Thyroid gland (tissue), 4 donors: Measurements from ENCODE around the gene TOM1. TPM values are rescaled to one million over a fixed set of nuclear protein-coding genes. Genes with fewer than 3 reads are reported as not detected.

Experiments used
- DNase-seq, 2 donors: peaks; one replicate each; pipeline ENCODE4 v3.0.0-alpha.2; 2019
- H3K27ac ChIP-seq, 3 donors: fragments of 200-600 bp; sonication (generic); 1 replicate in 2 of 3; 2 replicates in 1 of 3; pipeline ENCODE4 v1.5.1; 2016 to 2019; ENCODE audit warnings: mild to moderate bottlenecking in 1 of 3, moderate library complexity in 1 of 3
- H3K27me3 ChIP-seq: fragments of 200-600 bp; sonication (generic); one replicate; pipeline ENCODE4 v1.5.1; 2019
- H3K36me3 ChIP-seq, 2 donors: fragments of 200-600 bp; sonication (generic); one replicate each; pipeline ENCODE4 v1.5.1; 2016 to 2019
- H3K4me1 ChIP-seq, 2 donors: fragments of 200-600 bp; sonication (generic); one replicate each; pipeline ENCODE4 v1.5.1; 2017 to 2019
- H3K4me3 ChIP-seq, 3 donors: fragments of 200-600 bp; sonication (generic); replicated peaks in 1 of 3; 1 replicate in 2 of 3; 2 replicates in 1 of 3; pipeline ENCODE4 v1.5.1; 2016; ENCODE audit warnings: mild to moderate bottlenecking in 1 of 3
- H3K9me3 ChIP-seq: fragments of 200-600 bp; sonication (generic); one replicate; pipeline ENCODE4 v1.5.1; 2017
- POLR2A ChIP-seq, 2 donors: fragments of 450-650 bp; IDR thresholded peaks; one replicate each; pipeline ENCODE4 v1.6.1; 2017; ENCODE audit warnings: antibody characterized with exemption in 2 of 2, mild to moderate bottlenecking in 2 of 2, moderate library complexity in 1 of 2
- WGBS, 2 donors: methylation state at CpG; one replicate each; pipeline ENCODE4 v1.1.5; 2017; 5-methylcytosine and 5-hydroxymethylcytosine counted together
- intact Hi-C: fragments of 100-400 bp; cut with DNase I; formaldehyde crosslinking; loops from one replicate; pipeline ENCODE4 v1.15.1; 2023
- total RNA-seq, 4 donors: library from RNA; depleted of rRNA; stranded (reverse); fragments of >200 nt; gene quantifications; one replicate each; pipeline ENCODE4 v1.2.3, GENCODE V29; 2016
- TF ChIP-seq, protein P1 (sequence below), 6 experiments: fragments of 200-600 bp in 3 of 6; fragments of 450-650 bp in 3 of 6; sonication (generic) in 3 of 6; IDR thresholded peaks; one replicate each; pipeline ENCODE4 v1.5.1; 2016 to 2019; ENCODE audit warnings: antibody characterized with exemption in 6 of 6, mild to moderate bottlenecking in 2 of 6, inconsistent platforms in 1 of 6, moderate library complexity in 1 of 6

TOM1 gene
- total RNA-seq, 4 donors from 2014 or later = 60.5 to 87.1 (median 79.9) TPM

GRCh38 chr22:35326854-35327562 lies 27.3 kb downstream of the TOM1 start:
- intact Hi-C loops = no loop called here
- Histone ChIP-seq H3K27me3 (no peaks in the 10 kb centered on the region), H3K4me3 (no peak overlapping the region), H3K36me3 (peaks cover 70 to 71% of the 10 kb centered on the region in 2 donors), H3K9me3 (no peaks in the 10 kb centered on the region), H3K4me1 (peaks cover 0 to 8% of the 10 kb centered on the region in 2 donors), H3K27ac (no peak overlapping the region)
- DNase-seq = no peak
- 95 to 96% methylated on average over 12 to 17 of the region's 17 CpGs for WGBS, 2 donors
- TF ChIP-seq, protein P1, sequence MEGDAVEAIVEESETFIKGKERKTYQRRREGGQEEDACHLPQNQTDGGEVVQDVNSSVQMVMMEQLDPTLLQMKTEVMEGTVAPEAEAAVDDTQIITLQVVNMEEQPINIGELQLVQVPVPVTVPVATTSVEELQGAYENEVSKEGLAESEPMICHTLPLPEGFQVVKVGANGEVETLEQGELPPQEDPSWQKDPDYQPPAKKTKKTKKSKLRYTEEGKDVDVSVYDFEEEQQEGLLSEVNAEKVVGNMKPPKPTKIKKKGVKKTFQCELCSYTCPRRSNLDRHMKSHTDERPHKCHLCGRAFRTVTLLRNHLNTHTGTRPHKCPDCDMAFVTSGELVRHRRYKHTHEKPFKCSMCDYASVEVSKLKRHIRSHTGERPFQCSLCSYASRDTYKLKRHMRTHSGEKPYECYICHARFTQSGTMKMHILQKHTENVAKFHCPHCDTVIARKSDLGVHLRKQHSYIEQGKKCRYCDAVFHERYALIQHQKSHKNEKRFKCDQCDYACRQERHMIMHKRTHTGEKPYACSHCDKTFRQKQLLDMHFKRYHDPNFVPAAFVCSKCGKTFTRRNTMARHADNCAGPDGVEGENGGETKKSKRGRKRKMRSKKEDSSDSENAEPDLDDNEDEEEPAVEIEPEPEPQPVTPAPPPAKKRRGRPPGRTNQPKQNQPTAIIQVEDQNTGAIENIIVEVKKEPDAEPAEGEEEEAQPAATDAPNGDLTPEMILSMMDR (IDR thresholded peaks at IDR 0.05) = no peak

DNA sequence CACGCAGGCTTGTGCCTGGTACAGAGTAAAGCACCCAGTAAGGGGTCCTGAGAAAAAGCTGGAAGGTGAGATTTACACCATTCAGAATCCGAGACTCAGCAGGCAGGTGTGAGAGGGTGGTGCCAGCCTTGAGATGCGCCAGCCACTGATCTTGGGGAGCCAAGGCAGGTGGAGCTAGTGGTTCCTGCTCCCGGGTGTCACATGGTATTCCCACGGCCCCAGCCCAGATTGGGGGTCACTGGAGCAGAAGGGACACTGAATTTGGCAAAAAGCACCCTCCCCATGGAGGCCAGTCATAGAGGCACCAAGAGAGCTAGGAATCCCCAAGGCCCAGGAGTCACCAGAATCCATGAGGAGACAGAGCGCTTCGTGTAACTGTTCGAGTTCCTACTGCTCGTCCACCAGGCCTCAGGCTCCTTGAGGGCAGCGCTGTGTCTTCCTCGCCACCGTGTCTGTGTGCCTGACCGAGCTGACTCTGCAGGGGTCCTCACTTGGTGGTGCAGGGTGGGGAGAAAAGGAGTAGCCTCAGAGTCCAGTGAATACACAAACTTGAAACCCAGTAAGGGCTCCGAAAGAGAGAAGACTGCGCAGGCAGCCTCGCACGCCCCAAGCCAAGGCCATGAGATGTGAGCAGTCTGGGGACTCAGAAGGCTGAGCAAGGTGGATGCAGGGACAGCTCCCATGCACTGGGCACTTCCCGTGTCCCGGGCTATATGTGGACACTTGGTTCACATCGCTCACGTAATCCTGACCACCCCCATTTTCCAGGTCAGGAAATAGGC lies 28.2 kb downstream of the TOM1 start:
- no peak for DNase-seq
- Histone ChIP-seq H3K27ac (no peak overlapping the region), H3K4me3 (no peak overlapping the region), H3K4me1 (peaks cover 0 to 8% of the 10 kb centered on the region in 2 donors), H3K36me3 (peaks cover 69 to 73% of the 10 kb centered on the region in 2 donors), H3K9me3 (no peaks in the 10 kb centered on the region), H3K27me3 (no peaks in the 10 kb centered on the region)
- intact Hi-C loops = no loop called here
- no peak for TF ChIP-seq POLR2A (IDR thresholded peaks at IDR 0.05)
- TF ChIP-seq, protein P1 (IDR thresholded peaks at IDR 0.05) = no peak
- WGBS, 2 donors = 86 to 95% methylated on average over 21 of the region's 21 CpGs

GRCh38 chr22:35328472-35328885 lies 28.8 kb downstream of the TOM1 start:
- no peak overlapping the region for H3K27ac ChIP-seq
- peaks cover 69 to 75% of the 10 kb centered on the region in 2 donors for H3K36me3 ChIP-seq
- WGBS, 2 donors = 75 to 85% methylated on average over 15 of the region's 15 CpGs

DNA sequence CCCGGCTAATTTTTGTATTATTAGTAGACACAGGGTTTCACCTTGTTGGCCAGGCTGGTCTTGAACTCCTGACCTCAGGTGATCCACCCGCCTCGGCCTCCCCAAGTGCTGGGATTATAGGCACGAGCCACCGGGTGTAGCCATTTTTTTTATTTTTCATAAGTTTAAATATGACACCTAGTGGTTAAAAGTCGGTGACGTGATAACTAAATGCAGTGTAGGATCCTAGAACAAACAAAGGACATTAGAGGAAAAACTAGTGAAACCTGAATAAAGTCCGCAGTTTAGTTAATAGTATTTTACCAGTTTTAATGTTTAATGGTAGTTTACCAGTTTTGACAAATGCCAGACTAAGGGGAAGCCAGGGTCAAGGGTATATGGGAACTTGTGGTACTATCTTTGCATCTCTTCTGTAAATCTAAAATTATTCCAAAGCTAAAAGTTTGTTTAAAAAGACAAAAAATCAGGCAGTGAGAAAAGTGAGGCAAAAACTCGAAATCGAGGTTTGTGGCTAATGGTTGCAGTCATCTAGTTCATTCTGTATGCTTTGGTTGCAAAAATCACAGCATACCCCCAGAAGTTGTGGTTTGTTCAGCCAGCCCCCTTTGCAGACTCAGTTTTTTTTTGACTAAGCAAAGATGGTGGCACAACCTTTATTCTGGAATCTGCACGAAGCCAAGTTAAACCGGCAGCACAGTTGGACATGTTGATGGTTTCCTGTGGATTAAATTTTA lies 29.6 kb downstream of the TOM1 start:
- TF ChIP-seq, protein P1 (IDR thresholded peaks at IDR 0.05) = no peak
- no peak for TF ChIP-seq POLR2A (IDR thresholded peaks at IDR 0.05)
- WGBS, 2 donors = 86 to 89% methylated on average over 12 of the region's 12 CpGs
- DNase-seq = no peak
- H3K4me1 ChIP-seq = peaks cover 0 to 8% of the 10 kb centered on the region in 2 donors
- H3K36me3 ChIP-seq = peaks cover 71 to 77% of the 10 kb centered on the region in 2 donors
- H3K27ac ChIP-seq = no peak overlapping the region
- no peaks in the 10 kb centered on the region for H3K9me3 ChIP-seq
- no peaks in the 10 kb centered on the region for H3K27me3 ChIP-seq
- H3K4me3 ChIP-seq = no peak overlapping the region
- intact Hi-C loops = no loop called here

More at GRCh38 chr22:35328472-35328885, 28.8 kb downstream of the TOM1 start:
- intact Hi-C loops = no loop called here
- Histone ChIP-seq H3K9me3 (no peaks in the 10 kb centered on the region), H3K4me3 (no peak overlapping the region), H3K4me1 (peaks cover 0 to 8% of the 10 kb centered on the region in 2 donors), H3K27me3 (no peaks in the 10 kb centered on the region)
- DNase-seq = peak in 1 of 2 donors; percentile 13
- TF ChIP-seq POLR2A (IDR thresholded peaks at IDR 0.05) = no peak
- TF ChIP-seq, protein P1 (IDR thresholded peaks at IDR 0.05) = no peak
